Keratinocyte (primary cell): ENCODE measurements around the gene C6orf132.

Experiments used
- CTCF ChIP-seq, 3 experiments: IDR thresholded peaks in 1 of 3; conservative IDR thresholded peaks in 1 of 3; optimal IDR thresholded peaks in 1 of 3; 2 replicates in 2 of 3; 3 replicates in 1 of 3; pipeline versions ENCODE3 to v1.5.1; 2011; ENCODE audit warnings: low read length in 3 of 3, mild to moderate bottlenecking in 3 of 3, moderate library complexity in 2 of 3, control low read depth in 1 of 3, inconsistent platforms in 1 of 3; ENCODE audit not compliant: insufficient read depth in 2 of 3; ENCODE audit errors: extremely low read depth in 1 of 3
- EZH2 ChIP-seq: IDR thresholded peaks from one replicate; pipeline ENCODE4 v1.6.1; 2012; ENCODE audit warnings: inconsistent platforms, mild to moderate bottlenecking, low read length, moderate library complexity

DNA sequence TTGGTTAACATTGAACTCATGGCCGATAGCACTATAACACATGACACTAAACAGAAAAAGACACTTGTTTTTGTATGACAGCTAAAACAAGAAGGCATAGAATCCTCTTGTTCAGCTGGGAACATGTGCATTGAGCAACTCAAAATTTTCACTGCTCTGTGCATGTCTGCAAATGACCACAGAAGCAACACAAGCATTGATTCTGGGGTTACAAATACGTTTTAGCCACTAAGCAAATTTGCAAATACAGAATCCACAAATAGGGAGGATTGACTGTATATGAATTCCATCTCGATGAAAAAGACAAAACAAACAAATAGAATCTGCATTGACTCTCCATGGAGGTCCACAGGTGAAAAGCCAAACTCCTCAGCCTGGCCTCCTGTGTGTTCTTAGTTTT, 31.7 kb downstream of the C6orf132 start:
- TF ChIP-seq CTCF (optimal IDR thresholded peaks at IDR 0.05 in 1 of 3, IDR thresholded peaks at IDR 0.05 in 1 of 3, conservative IDR thresholded peaks at IDR 0.05 in 1 of 3; ENCODE audit: extremely low read depth in 1 of 3, insufficient read depth in 2 of 3, low read length in 3 of 3) (no peak), EZH2 (no peak)
